ENCODE data around the gene EPX.

Gene EPX

DNA sequence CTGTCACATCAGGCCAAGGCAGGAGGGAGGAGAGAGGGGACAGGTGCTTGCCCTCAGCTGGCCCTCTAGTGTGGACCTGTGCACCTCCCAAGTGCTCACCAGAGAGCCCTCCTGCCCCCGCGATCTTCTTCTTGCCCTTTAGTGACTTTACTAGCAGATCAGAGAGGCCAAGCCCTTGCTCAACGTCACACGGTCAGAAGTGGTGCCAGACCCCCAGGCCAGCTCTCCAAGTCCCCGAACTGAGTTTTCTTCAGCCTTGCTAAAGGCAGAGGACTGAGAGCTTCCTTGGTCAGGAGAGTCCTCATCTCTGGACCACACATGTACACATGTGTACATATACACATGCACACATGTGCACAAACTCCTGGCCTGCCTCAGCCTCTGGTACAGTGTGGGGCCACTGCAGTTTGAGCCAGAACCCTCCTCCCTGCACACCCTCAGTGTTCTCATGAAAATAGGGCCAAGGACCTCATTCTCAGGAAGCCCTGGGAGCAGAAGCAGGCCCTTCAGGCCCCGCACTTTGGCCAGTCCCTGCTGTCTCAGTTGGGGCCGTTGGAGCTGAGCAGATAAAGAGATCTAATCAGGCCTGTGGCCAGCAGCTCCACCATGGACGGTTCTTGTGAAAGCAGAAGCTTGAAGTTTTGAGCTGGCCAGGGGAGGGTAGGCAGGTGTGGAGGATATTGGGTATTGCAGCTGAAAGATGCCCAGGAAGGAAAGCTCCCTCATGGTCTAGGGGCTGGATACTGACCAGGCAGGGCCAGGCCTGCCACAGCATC, 7.4 kb upstream of the EPX start:
- no peak for DNase-seq (ENCODE audit: low spot score)

DNA sequence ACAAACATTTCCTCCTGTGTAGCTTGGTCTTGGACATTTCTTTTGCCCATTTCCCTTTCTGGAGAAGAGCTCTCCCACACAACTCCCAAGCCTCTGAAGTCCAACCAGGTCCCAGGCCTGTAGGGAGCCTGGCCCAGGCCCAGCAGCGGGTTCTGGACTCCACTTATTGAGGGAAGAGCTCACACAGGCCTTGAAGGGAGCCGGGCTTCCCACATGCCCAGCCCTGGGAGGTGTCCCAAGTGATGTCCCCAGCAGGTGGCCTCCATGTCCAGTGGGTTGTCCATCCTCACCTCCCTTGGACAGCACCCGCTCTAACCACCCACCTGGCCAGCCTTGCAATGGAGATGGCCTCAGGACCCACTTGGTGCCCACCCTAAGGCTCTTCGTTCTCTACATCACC, 5.9 kb upstream of the EPX start:
- DNase-seq (ENCODE audit: low spot score), result no peak

DNA sequence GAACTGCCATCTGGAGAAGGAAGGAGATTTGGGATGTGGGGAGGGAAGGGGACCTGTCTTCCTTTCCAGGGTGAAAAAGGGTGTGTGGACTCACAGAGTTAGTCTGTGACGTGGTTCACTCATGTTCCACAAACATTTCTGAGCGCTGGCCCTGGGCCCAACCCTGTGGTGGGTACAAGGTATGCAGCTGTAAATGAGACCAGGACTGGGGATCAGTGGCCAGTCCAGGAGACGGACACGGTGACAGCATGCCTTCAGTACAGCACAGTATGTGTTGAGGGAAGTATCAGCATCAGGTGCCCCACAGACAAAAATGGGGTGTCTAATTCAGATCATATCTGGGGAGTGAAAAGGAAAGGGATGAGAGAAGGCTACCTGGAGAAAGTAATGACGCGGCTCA, 5.5 kb upstream of the EPX start:
- no peak for DNase-seq (ENCODE audit: low spot score)

DNA sequence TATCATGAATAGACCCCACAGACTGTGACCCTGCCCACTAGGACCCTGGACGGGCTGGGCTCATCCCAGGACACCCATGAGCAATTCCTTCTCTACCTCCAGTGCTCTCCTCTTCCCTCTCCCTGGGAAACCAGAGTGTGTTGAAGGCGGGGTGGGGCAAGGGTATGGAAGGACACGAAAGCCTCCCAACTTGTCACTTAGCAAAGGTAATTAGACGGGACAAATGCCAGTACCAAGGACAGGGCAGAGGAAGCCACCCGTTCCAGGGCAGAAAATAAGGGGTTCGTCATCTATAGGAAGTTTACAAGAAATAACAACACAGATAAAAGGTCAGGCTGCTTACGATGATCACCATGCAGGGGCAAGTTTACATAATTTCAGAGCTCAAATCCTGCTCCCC, 4.9 kb upstream of the EPX start:
- no peak for DNase-seq (ENCODE audit: low spot score)

DNA sequence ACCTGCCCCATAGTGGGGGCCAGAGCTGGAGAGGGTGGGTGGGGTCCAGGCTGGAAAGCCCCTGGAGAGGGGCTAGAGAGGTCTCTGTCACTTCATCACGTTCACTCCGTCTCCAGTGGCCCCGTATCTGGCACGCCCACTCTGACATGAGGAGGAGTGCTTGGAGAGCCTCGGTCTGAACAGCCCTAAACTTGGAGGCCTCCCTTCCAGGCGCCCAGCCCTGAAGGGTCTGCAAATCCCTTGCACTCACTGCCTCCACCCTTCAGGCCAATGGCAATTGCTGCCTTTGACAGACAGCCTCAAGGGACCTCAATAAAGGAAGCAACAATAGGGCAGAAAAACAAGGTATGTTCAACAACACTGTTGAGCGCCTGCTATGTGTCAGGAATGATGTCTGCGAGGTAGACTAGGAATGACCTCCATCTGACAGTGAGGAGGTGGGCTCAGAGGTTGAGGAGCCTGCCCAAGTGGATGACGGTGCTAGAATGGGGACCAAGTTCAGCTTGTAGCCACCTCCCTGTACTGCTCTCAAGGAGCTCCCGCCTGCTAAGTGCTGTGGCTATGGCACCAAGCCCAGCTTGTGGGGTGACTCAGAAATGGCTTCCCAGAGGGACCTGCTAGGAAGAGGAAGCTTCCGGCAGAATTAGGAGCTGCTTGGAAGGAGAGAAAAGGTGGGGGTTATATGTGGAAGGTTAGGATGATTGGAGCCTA, 2.9 kb upstream of the EPX start:
- no peak for DNase-seq (ENCODE audit: low spot score)

DNA sequence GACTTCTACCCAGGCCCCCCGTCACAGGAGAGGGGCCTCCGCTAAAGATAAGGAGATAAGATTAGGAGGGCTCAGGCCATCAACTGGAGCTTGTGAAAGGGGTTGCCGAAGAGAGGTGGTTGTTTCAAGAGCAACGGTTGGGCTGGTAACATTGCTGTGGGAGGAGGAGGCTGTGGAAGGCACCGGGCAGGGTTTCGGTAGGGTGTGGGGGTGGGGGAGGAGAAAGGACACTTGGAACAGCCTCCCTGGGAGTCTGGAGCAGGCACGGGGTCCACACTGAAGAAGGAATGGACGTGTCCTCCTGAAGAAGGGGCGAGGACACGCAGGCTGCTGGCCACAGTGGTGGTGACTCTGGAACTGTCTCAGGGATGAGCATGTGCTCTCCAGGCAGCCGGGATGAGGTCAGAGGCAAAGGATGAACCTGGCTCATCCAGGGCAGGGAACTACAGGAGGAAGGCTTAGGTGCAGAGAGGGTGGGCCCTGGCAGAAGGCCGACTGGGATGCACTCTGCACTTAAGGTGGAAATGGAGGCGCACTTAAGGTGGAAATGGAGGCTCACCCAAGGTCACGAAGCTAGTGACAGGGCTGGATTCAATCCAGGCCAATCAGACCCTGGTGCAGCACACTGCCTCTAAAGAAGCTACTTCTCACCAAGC, 1.2 kb upstream of the EPX start:
- DNase-seq (ENCODE audit: low spot score), result no peak

DNA sequence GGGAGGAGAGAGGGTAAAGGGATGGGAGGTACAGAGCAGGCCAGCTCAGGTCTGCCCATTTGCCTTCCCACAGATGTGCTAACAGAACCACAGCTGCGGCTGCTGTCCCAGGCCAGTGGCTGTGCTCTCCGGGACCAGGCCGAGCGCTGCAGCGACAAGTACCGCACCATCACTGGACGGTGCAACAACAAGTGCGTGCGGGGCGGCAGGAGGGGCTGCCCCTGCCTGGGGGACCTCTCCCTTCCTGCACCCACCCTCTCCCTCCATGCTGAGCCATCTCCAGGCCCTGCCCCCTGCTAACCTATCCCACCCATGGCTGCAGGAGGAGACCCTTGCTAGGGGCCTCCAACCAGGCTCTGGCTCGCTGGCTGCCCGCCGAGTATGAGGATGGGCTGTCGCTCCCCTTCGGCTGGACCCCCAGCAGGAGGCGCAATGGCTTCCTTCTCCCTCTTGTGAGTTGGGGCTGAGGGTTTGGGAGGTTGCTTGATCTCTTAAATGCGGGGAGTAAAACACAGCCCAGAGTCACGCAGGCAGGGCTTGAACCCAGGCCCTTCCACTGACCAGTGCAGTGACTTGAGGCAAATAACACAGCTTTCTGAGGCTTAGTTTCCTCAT, 1.2 kb downstream of the EPX start:
- DNase-seq (ENCODE audit: low spot score), result no peak

DNA sequence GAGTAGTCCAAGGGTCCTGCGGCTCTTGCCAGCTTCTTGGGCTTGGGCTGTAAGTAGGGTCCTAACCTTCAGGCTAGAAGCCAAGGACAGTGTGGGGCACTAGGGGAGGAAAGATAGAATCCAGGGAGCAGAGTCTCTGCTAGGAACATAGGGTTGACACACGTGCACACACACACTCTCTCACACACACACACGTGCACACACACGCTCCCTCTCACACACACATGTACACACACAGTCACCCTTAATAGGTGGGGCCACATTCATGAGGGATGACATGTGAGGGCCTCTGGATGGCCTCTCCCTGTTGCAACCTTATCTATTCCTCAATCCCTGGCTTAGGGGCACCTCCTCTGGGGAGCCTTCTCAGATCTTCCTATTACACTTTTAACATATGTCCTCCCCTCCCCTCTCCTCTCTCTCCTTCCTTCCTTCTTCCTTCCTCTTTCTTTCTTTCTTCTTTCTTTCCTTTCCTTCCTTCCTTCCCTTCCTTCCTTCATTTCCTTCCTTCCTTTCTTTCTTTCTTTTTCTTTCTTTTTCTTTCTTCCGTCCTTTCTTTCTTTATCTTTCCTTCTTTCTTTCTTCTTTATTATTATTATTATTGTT, 3.1 kb downstream of the EPX start:
- DNase-seq (ENCODE audit: low spot score), result no peak

DNA sequence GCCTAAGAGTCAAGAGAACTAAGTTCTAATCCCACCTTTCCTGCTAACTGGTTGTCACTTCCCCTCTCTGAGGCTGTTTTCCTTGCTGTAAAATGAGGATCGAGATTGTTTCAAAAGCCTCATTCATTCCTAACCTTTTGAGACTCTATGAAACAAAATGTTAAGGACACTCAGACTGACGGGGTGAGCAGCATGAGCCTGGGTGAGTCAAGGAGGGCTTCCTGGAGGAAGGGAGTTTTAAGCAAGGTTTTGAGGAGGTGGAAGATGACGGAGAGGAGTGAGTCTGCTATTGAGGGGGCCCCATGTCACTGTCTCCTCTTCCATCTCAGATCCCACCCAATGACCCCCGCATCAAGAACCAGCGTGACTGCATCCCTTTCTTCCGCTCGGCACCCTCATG, 4.1 kb downstream of the EPX start:
- DNase-seq (ENCODE audit: low spot score), result no peak

DNA sequence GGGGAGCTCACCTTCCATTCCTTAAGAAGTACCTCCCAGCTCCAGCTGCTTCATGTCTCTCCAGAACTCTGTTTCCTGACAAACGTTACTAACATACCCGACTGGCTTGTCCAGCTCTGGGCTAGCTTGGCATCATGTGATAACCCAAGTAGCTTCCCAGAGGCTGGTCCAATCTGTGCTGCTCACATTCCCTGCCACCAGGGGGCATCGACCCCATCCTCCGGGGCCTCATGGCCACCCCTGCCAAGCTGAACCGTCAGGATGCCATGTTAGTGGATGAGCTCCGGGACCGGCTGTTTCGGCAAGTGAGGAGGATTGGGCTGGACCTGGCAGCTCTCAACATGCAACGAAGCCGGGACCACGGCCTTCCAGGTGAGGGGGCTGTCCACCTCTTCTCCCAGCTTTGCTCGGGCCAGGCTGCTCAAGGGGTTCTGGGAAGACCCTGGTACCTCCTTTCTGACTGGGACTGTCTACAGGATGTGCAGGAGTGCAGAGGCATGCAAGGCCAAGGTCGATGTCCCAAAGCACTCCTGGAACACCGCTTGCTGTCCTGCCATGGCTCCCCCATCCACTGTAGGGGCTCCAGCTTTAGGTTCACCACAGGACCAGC, 7.6 kb downstream of the EPX start:
- DNase-seq (ENCODE audit: low spot score), result peak; percentile 51

DNA sequence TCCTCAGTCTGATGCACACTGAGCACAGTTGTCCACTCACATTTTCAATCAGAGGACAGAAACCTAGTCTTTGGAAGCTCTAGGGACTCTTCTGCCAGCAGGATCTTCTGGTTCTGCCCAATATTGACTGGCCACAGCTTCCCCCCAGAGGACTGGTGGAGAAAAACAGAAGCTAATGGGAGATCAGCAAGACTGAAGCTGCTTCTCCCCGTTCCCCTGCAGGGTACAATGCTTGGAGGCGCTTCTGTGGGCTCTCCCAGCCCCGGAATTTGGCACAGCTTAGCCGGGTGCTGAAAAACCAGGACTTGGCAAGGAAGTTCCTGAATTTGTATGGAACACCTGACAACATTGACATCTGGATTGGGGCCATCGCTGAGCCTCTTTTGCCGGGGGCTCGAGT, 10.3 kb downstream of the EPX start:
- DNase-seq (ENCODE audit: low spot score), result no peak

DNA sequence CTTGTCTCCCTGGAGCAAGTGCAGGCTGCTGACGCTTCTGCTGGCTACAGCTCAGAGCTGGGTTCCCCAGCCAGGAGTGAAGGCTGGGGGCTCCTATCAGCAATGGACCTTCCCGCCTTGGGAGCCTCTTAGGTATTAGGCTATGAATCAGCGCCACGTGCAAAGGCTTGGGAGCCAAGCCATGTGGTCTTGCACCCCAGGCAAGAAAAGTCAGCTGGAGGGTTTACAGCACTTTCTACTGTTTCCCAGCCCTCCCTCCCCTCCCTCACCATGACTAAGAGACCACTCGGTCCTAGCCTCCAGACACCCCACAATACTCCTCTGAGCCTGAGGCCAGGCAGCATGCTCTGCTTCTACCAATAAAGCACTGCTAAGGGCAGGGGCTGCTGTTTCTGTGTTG, 12.3 kb downstream of the EPX start:
- no peak for DNase-seq (ENCODE audit: low spot score)

DNA sequence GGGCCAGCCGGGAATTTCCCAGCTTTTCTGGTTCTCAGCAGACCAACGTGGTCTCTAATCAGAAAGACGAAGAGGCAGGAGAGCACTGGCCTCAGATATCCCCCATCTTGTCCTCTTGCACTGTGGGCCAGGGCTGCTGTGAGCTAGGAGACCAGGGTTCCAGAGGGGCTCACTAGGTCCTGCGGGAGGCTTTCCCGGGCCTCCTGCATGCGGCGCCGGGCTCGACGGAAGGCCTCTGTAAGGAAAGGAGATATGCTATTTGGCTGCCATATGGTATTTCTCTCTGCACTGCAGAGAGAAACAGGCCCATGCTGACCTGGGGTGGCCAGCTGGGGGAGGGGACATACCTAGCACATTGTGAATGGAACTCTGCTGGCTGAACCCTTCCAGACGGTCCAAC, 13.4 kb downstream of the EPX start:
- DNase-seq (ENCODE audit: low spot score), result no peak

DNA sequence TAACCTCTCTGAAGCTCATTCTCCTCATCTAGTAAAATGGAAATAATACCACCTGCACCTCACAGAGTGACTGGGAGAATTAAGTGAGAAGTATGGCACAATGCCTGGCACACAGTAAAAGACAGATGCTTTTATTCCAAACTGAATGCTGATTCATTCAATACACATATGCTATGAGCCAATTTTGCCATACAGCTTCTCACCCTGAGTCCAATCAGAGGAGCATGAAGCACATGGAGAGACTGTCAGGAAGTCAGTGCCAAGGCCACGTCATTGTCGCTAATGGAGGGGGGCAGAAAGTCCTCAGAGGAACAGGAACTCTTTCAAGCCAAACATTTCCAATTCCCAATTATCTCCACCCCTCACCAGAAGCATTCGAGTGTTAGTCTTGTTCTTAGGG, 14.9 kb downstream of the EPX start:
- no peak for DNase-seq (ENCODE audit: low spot score)

DNA sequence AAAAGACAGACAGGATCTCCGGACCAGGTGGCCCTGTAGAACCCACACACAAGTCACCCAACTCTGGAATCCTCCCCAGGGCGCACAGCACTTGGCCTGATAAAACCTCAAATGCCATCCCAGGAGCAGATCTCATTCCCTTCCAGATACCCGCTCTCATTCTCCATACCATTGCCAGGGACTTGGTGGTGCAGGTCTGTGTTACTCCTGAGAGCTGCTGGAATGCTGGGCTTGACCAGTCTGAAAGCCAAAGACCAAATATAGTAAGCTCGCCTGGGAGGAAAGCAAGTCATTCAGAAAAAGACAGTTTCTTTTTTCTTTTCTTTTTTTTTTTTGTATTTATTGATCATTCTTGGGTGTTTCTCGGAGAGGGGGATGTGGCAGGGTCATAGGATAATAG, 15.8 kb downstream of the EPX start:
- no peak for DNase-seq (ENCODE audit: low spot score)

DNA sequence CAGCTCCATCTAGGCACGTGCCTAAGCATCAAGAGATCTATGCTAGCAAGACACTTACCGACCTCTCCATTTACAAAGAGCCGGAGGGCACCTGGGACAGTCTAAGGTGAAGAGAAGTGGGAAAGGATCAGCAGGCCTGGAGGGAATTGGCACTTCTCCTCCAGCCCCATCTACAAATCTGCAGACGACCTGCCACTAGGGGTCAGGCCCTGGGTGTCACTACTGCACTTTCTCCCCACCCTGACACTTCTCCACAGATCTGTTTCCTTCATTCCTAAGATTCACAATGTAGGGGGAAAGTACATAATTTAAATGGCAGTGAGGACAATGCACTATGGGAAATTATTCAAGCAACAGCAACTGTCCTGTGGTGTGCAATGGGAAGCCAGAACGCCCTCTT, 18.4 kb downstream of the EPX start:
- no peak for DNase-seq (ENCODE audit: low spot score)

DNA sequence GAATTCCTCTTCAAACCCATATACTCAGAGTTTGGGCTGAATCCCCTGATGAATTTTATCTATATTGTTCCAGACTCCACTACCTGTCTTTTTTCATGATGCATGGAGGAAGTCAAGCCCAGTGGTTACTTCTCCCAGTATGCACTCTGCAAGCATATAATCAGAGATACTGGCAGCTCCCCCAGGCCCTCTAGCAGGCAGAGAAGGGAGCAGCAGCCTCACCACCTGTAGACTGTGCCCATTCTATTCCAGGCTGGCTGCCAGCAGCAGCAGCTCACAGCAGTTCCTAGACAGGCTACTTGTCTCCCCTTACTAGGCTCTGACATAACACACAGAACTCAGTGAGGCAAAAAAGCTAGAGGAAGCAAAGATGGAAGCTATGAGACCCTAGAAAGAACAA, 23.2 kb downstream of the EPX start:
- DNase-seq (ENCODE audit: low spot score), result no peak

DNA sequence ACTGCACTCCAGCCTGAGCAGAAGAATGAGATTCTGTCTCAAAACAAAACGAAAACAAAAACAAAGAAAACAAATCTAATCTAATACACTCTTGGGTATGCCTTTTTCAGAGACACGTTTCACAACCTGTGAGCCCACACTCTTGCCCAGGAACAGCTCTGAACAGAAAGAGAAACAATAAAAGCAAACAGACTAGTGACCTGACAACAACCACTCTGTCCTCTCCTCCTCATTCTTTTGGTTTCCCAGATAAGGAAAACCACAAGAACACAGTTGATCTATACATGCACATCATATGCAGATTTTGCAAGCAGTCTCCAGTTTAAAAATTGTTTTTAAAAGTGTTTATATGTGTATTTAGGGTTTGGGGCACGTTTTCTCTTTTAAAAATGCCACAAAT, 25.2 kb downstream of the EPX start:
- DNase-seq (ENCODE audit: low spot score), result no peak

DNA sequence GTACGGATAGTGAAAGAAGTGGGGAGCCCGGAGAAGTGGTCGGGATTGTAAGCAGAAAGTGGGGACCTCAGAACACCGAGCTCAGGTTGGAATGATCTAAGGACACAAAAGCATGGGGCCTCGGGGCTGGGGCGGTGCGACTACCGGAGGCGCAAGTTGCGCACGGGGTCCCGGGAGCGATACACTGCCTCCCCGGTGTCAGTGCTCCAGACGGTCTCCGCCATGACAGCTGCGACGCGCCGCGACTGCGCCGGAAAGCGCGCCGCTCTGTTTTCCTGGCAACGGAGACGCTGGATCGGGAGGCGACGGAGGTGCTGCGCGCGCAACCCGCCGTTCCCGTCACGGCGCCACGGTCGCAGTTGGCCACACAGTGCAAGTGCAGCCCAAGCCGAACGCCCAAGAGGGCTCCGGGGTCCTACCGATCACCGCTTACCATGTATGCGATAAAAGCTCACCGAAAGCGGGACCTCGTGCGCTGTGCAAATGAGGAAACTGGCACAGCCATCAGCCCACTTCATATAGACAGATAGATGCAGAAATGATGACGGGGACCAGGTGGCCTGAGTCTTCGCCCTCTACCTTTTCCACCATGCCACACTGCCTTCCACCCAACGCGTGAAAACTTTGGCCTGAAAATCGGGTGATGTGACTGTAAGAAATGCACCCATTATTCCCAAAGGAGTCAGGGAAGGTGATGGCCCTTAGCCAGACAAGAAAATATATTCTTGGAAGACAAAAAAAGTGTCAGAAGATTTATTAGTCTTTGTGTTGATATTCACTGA, 26.7 kb downstream of the EPX start, which contains the start of gene MKS1:
TSS of gene MKS1 (minus strand) at position 249 of the 782 bp plus-strand sequence. CDS start at position 224, 25 bp downstream.
- DNase-seq (ENCODE audit: low spot score), result peak; percentile 96

DNA sequence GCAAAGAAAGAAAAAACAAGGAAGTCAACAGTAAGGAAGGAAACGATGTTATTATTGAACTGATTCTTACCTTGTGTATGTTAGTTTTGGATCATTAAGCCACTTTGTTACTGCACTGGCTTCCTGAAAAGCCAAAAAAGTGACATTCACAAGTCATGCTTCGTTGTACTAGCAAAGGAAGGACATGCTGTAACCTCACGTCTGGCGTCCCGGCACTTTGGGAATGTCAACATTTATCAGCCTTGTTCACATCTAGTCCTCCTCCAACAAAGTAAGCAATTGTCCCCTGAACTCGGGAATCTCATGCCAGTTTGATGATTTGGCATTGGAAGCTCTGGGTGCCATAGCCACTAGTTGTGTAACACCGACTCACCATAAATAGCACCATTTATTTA, 27.3 kb downstream of the EPX start:
- no peak for DNase-seq (ENCODE audit: low spot score)

DNA sequence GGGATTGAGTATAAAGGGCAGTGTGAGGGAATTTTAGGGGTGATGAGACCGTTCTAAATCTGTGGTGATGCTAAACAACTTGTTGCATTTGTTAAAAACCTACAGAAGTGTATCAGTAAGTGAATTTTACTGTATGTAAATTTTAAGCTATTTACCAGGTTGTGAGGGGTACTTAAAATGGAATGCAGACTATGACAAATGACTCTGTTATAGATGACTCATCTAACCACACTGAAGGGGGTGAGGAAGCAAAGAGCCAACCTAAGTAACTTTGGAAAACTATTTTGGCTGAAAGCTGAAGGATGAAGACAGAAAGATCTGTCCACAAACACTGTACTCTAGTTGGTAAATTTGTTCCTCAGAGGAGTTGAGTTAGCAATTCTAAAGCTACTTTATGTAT, 31.8 kb downstream of the EPX start:
- DNase-seq (ENCODE audit: low spot score), result no peak
